Activated T-cell treated with anti-CD3 and anti-CD28 coated beads, Interleukin-2, amount 50 U/mL, for 24 hours (primary cell): Measurements from ENCODE around the gene NBAS.
A peak's percentile ranks its signal among the peaks of the same experiment; 100 is the strongest.
"Not testable (repeated sequence)": the region's sequence is repeated elsewhere in the genome, so short reads cannot be mapped to it uniquely, and the experiment has no call there.

Experiments used
- DNase-seq: peaks from one replicate; pipeline ENCODE4 v3.0.0-alpha.2; 2020
- H3K27ac Mint-ChIP-seq: 2 replicates; pipeline ENCODE4 v1.8.0; 2020; ENCODE audit warnings: mild to moderate bottlenecking, mixed read lengths
- H3K27me3 Mint-ChIP-seq: 2 replicates; pipeline ENCODE4 v1.8.0; 2020; ENCODE audit warnings: mixed read lengths
- H3K36me3 Mint-ChIP-seq: 2 replicates; pipeline ENCODE4 v1.8.0; 2020; ENCODE audit warnings: low read depth, mixed read lengths
- H3K4me1 Mint-ChIP-seq: 2 replicates; pipeline ENCODE4 v1.8.0; 2020; ENCODE audit warnings: low read depth, mixed read lengths
- H3K4me3 Mint-ChIP-seq: 2 replicates; pipeline ENCODE4 v1.8.0; 2020; ENCODE audit warnings: mild to moderate bottlenecking, moderate library complexity, mixed read lengths
- H3K9me3 Mint-ChIP-seq: 2 replicates; pipeline ENCODE4 v1.8.0; 2020; ENCODE audit warnings: mixed read lengths

The NBAS gene

GRCh38 chr2:15506229-15506819, 54.8 kb downstream of the NBAS start:
- H3K4me1 Mint-ChIP-seq, result peaks cover 8% of the 10 kb centered on the region
- DNase-seq, result no peak
- H3K9me3 Mint-ChIP-seq, result no peaks in the 10 kb centered on the region
- H3K27ac Mint-ChIP-seq, result no peak overlapping the region
- H3K36me3 Mint-ChIP-seq, result peaks cover 93% of the 10 kb centered on the region
- H3K4me3 Mint-ChIP-seq, result no peak overlapping the region
- H3K27me3 Mint-ChIP-seq, result no peaks in the 10 kb centered on the region

DNA sequence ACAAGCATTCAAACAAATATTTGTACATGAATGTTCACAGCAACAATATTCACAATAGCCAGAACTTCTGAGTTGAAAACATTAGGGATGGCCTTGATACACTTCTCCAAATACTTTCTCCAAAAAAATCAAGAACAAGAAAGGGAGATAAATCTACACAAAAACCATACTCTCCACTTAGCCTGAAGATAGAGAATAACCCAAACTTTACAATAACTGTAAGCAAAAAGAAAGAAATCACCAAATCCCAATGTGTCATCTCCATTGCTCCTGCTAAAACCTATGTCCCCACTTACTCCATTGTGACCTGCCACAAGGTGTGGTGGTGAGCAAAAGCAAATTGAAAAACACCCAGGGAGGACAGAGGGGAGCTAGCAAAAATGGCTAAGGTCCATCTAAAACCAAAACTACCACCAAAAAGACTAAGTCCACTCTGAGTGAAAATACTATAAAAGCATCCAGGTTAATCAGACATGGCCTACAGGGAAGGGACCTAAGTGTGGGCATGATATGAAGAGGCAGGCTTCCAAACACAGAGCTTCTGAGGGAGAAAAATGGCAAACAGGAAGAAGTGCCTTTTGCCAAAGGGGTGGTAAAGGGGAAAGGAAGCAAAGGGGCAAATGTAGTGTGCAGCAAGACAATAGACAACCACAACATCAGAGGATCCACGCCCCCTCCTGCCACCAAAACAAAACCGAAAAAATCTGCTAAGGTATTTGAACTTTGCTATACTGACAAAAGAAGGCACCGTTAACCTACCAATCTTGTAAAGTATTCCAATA, 56.1 kb downstream of the NBAS start:
- DNase-seq, result no peak
- Mint-ChIP-seq H3K27ac (no peak overlapping the region), H3K4me3 (no peak overlapping the region), H3K36me3 (peaks cover 80% of the 10 kb centered on the region), H3K27me3 (no peaks in the 10 kb centered on the region), H3K4me1 (peaks cover 8% of the 10 kb centered on the region), H3K9me3 (no peaks in the 10 kb centered on the region)

GRCh38 chr2:15499251-15499650, 61.9 kb downstream of the NBAS start:
- not testable (repeated sequence) for H3K27me3 Mint-ChIP-seq, DNase-seq, H3K4me3 Mint-ChIP-seq, H3K27ac Mint-ChIP-seq, H3K9me3 Mint-ChIP-seq, H3K4me1 Mint-ChIP-seq
- peaks cover 70% of the 10 kb centered on the region for H3K36me3 Mint-ChIP-seq

GRCh38 chr2:15498554-15498953, 62.6 kb downstream of the NBAS start:
- H3K27ac Mint-ChIP-seq, result no peak overlapping the region
- no peak for DNase-seq
- H3K4me3 Mint-ChIP-seq, result no peak overlapping the region
- no peaks in the 10 kb centered on the region for H3K9me3 Mint-ChIP-seq
- no peaks in the 10 kb centered on the region for H3K4me1 Mint-ChIP-seq
- peaks cover 68% of the 10 kb centered on the region for H3K36me3 Mint-ChIP-seq
- no peaks in the 10 kb centered on the region for H3K27me3 Mint-ChIP-seq

GRCh38 chr2:15494877-15495276, 66.3 kb downstream of the NBAS start:
- no peak overlapping the region for H3K4me3 Mint-ChIP-seq
- peaks cover 5% of the 10 kb centered on the region for H3K4me1 Mint-ChIP-seq
- no peaks in the 10 kb centered on the region for H3K9me3 Mint-ChIP-seq
- no peak for DNase-seq
- peaks cover 69% of the 10 kb centered on the region for H3K36me3 Mint-ChIP-seq
- no peak overlapping the region for H3K27ac Mint-ChIP-seq
- no peaks in the 10 kb centered on the region for H3K27me3 Mint-ChIP-seq

GRCh38 chr2:15492773-15493325, 68.3 kb downstream of the NBAS start:
- Mint-ChIP-seq H3K4me3 (no peak overlapping the region), H3K9me3 (no peaks in the 10 kb centered on the region), H3K27me3 (no peaks in the 10 kb centered on the region), H3K27ac (peak overlapping the region; percentile 51), H3K36me3 (peaks cover 68% of the 10 kb centered on the region), H3K4me1 (peaks cover 7% of the 10 kb centered on the region)
- no peak for DNase-seq

DNA sequence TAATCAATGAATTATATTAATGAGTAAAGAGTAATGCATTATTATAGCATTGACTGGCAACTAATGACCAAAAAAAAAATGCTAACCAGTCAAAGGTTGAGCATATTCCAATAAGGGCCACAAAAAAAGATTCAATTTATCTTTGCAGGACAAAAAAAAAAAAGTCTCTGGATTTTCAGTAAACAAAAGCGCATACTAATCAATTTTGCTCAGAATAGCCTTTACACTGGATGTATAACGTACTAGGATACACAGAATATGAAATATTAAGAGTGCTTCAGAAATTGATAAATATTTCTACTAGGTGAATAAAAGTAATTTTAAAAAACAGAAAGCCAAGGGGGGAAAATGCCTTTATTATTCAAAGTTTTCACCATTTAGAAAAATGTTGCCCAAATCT, 74.4 kb downstream of the NBAS start:
- no peaks in the 10 kb centered on the region for H3K9me3 Mint-ChIP-seq
- peaks cover 85% of the 10 kb centered on the region for H3K36me3 Mint-ChIP-seq
- no peak overlapping the region for H3K27ac Mint-ChIP-seq
- peaks cover 3% of the 10 kb centered on the region for H3K4me1 Mint-ChIP-seq
- H3K27me3 Mint-ChIP-seq, result no peaks in the 10 kb centered on the region
- DNase-seq, result no peak
- no peak overlapping the region for H3K4me3 Mint-ChIP-seq

DNA sequence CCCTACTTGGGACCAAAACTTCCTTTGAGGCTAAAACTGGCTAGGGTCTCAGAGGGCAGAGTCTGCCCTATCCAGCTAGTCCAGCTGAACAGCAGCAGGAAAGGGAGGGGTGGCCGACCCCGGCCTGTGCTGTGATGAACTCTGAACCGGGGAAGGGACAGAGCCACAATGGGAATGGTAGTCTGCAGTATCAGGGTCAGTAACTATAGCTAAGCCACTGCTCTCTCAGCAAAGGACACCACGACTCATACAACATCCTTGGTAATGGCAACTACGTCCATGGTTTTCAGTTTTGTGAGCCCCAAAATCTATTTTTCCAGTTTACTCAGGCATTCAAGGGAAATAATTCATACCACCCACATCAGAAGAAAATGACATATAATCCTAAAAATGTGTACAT, 75.2 kb downstream of the NBAS start:
- no peaks in the 10 kb centered on the region for H3K27me3 Mint-ChIP-seq
- DNase-seq, result no peak
- peaks cover 86% of the 10 kb centered on the region for H3K36me3 Mint-ChIP-seq

DNA sequence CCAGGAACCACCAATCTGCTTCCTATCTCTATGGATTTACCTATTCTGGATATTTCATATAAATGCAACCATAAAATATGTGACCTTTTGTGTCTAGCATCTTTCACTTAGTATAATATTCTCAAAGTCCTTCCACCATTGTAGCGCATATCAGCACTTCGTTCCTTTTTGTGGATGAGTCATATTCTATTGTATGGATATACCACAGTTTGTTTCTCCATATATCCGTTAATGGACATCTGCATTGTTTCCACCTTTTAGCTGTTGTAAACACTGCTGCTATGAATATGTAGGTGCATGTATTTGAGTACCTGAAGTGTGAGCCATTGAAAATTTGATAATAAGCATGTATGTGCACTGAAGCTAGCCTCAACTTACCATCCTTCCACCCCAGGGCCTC, 80.1 kb downstream of the NBAS start:
- no peak overlapping the region for H3K4me3 Mint-ChIP-seq
- no peaks in the 10 kb centered on the region for H3K27me3 Mint-ChIP-seq
- H3K27ac Mint-ChIP-seq, result no peak overlapping the region
- no peaks in the 10 kb centered on the region for H3K9me3 Mint-ChIP-seq
- no peaks in the 10 kb centered on the region for H3K4me1 Mint-ChIP-seq
- no peak for DNase-seq
- peaks cover 86% of the 10 kb centered on the region for H3K36me3 Mint-ChIP-seq

More for the DNA sequence above, 75.2 kb downstream of the NBAS start:
- Mint-ChIP-seq H3K9me3 (no peaks in the 10 kb centered on the region), H3K27ac (no peak overlapping the region), H3K4me3 (no peak overlapping the region), H3K4me1 (peaks cover 3% of the 10 kb centered on the region)

- no peaks in the 10 kb centered on the region for H3K4me1 Mint-ChIP-seq
- H3K4me3 Mint-ChIP-seq, result no peak overlapping the region
- DNase-seq, result no peak
- H3K36me3 Mint-ChIP-seq, result peaks cover 84% of the 10 kb centered on the region
- no peak overlapping the region for H3K27ac Mint-ChIP-seq
- no peaks in the 10 kb centered on the region for H3K9me3 Mint-ChIP-seq
- H3K27me3 Mint-ChIP-seq, result no peaks in the 10 kb centered on the region
Measured at GRCh38 chr2:15480552-15480951, 80.6 kb downstream of the NBAS start.

DNA sequence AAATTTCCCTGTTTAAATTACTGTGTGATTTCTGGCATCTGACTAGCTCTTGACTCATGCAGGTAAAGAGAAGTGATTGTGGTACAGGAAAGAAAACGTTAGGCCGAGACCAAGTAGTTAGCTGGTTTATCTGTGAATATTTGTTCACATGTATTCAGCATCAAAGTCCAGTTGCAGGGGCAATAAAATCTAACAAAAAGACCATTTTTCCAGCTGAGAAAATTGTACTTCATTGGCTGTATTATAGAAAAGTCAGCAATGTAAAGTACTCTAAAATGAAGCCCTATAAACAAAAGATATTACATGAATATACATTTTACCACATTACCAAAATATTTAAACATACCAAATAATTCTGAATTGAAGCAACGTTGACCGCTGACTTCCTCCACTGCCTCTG, 88.3 kb downstream of the NBAS start:
- Mint-ChIP-seq H3K4me1 (no peaks in the 10 kb centered on the region), H3K27me3 (no peaks in the 10 kb centered on the region), H3K36me3 (peaks cover 89% of the 10 kb centered on the region), H3K9me3 (peaks cover 3% of the 10 kb centered on the region), H3K4me3 (no peak overlapping the region), H3K27ac (no peak overlapping the region)
- DNase-seq, result no peak

DNA sequence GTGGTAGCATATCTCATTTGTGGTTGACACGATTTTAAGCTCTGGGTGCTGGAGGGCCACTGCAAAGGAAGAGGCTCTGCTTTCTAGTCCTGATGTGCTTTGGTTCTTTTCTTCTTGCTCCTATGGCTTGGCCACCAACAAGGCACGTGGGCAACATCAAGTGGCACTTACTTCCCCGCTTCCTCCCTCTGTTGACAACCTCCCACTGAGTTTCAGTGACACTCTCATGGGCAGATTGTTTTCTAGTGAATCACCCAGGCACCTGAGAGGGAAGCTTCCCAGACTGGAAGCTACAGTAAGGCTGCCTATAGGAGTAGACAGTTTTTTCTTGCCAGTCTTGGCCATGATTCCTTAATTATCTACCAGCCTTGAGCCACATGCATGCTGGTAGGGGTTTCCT, 89.0 kb downstream of the NBAS start:
- H3K4me3 Mint-ChIP-seq, result no peak overlapping the region
- no peaks in the 10 kb centered on the region for H3K4me1 Mint-ChIP-seq
- peaks cover 3% of the 10 kb centered on the region for H3K9me3 Mint-ChIP-seq
- no peak for DNase-seq
- H3K36me3 Mint-ChIP-seq, result peaks cover 94% of the 10 kb centered on the region
- no peak overlapping the region for H3K27ac Mint-ChIP-seq
- H3K27me3 Mint-ChIP-seq, result no peaks in the 10 kb centered on the region

- no peak overlapping the region for H3K27ac Mint-ChIP-seq
- peaks cover 93% of the 10 kb centered on the region for H3K36me3 Mint-ChIP-seq
- H3K27me3 Mint-ChIP-seq, result no peaks in the 10 kb centered on the region
- H3K4me3 Mint-ChIP-seq, result no peak overlapping the region
- H3K4me1 Mint-ChIP-seq, result no peaks in the 10 kb centered on the region
- no peak for DNase-seq
- peaks cover 3% of the 10 kb centered on the region for H3K9me3 Mint-ChIP-seq
Measured at GRCh38 chr2:15471606-15472005, 89.5 kb downstream of the NBAS start.

GRCh38 chr2:15460112-15460620, 101.0 kb downstream of the NBAS start:
- no peaks in the 10 kb centered on the region for H3K4me1 Mint-ChIP-seq
- H3K27ac Mint-ChIP-seq, result no peak overlapping the region
- peaks cover 86% of the 10 kb centered on the region for H3K36me3 Mint-ChIP-seq
- H3K4me3 Mint-ChIP-seq, result no peak overlapping the region
- no peaks in the 10 kb centered on the region for H3K27me3 Mint-ChIP-seq
- DNase-seq, result no peak
- no peaks in the 10 kb centered on the region for H3K9me3 Mint-ChIP-seq

- Mint-ChIP-seq H3K27me3 (no peaks in the 10 kb centered on the region), H3K9me3 (no peaks in the 10 kb centered on the region), H3K27ac (no peak overlapping the region), H3K36me3 (peaks cover 82% of the 10 kb centered on the region), H3K4me1 (no peaks in the 10 kb centered on the region), H3K4me3 (no peak overlapping the region)
- DNase-seq, result no peak
Measured at GRCh38 chr2:15458277-15458676, 102.9 kb downstream of the NBAS start.
